ENCODE measurements around the gene DMXL1. TPM values are rescaled to one million over a fixed set of nuclear protein-coding genes. Genes with fewer than 3 reads are reported as not detected.

The DMXL1 gene
- total and polyA plus RNA-seq, 7 donors: 6.7 to 106 (median 50.8) TPM

DNA sequence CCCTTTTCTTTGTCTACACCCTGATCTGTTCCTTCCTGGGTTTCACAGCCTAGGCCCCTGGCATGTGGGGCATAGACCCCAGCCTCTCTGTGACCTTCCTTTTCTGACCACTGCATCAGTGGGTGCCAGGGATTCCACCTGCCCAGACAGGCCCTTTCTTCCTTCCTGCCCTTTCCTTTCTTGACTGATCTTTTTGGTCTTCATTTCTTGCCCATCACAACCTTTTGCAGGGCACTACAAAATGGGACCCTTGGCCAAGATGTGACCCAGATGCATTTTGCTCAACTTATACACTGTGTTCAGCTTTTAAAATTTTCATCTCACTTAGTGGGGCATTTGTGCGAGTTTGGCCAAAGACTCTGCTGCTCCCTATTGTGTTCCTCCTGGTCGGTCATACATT lies 211.7 kb downstream of the DMXL1 start:
- 98 to 99% methylated on average over 2 of the region's 2 CpGs for WGBS, 2 donors
- Histone ChIP-seq H3K4me3 (no peak overlapping the region), H3K4me1 (no peaks in the 10 kb centered on the region), H3K27ac (no peak overlapping the region), H3K36me3 (no peaks in the 10 kb centered on the region), H3K9me3 (no peaks in the 10 kb centered on the region), H3K27me3 (no peaks in the 10 kb centered on the region)
- TF ChIP-seq, protein P1, sequence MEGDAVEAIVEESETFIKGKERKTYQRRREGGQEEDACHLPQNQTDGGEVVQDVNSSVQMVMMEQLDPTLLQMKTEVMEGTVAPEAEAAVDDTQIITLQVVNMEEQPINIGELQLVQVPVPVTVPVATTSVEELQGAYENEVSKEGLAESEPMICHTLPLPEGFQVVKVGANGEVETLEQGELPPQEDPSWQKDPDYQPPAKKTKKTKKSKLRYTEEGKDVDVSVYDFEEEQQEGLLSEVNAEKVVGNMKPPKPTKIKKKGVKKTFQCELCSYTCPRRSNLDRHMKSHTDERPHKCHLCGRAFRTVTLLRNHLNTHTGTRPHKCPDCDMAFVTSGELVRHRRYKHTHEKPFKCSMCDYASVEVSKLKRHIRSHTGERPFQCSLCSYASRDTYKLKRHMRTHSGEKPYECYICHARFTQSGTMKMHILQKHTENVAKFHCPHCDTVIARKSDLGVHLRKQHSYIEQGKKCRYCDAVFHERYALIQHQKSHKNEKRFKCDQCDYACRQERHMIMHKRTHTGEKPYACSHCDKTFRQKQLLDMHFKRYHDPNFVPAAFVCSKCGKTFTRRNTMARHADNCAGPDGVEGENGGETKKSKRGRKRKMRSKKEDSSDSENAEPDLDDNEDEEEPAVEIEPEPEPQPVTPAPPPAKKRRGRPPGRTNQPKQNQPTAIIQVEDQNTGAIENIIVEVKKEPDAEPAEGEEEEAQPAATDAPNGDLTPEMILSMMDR (IDR thresholded peaks at IDR 0.05): no peak
- TF ChIP-seq POLR2A (IDR thresholded peaks at IDR 0.05): no peak
- TF ChIP-seq EP300 (IDR thresholded peaks at IDR 0.05): no peak
- no peak for TF ChIP-seq POLR2AphosphoS5 (IDR thresholded peaks at IDR 0.05)
- DNase-seq: no peak
- intact Hi-C loops (cut with DNase I): no loop called here

DNA sequence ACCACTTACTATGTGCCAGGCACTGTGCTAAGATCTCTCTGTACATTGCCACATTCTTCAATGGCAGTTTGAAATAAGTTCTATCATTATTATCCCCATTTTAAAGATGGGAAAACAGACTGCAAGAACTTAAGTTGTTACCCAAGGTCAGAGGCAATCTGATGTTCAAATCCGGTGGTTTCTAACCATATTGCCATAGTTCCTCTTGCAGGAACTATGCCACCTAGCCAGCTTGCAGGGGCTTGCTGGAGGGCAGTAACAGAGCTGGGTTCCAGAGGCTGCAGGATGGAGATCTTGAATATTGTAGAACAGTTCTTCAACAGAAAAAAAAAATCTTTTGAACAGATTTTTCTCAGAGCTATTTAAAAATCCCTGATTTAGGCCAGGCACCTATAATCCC lies 213.1 kb downstream of the DMXL1 start:
- Histone ChIP-seq H3K27ac (no peak overlapping the region), H3K36me3 (no peaks in the 10 kb centered on the region), H3K4me3 (no peak overlapping the region), H3K27me3 (no peaks in the 10 kb centered on the region), H3K9me3 (no peaks in the 10 kb centered on the region), H3K4me1 (peaks cover 0 to 5% (median 4%) of the 10 kb centered on the region in 4 donors)
- intact Hi-C loops (cut with DNase I): no loop called here
- DNase-seq: no peak
- TF ChIP-seq EP300 (IDR thresholded peaks at IDR 0.05) (no peak), POLR2A (IDR thresholded peaks at IDR 0.05) (no peak), POLR2AphosphoS5 (IDR thresholded peaks at IDR 0.05) (no peak)
- TF ChIP-seq, protein P1 (IDR thresholded peaks at IDR 0.05): no peak
- WGBS, 2 donors: 62 to 78% methylated on average over 1 of the region's 1 CpG

DNA sequence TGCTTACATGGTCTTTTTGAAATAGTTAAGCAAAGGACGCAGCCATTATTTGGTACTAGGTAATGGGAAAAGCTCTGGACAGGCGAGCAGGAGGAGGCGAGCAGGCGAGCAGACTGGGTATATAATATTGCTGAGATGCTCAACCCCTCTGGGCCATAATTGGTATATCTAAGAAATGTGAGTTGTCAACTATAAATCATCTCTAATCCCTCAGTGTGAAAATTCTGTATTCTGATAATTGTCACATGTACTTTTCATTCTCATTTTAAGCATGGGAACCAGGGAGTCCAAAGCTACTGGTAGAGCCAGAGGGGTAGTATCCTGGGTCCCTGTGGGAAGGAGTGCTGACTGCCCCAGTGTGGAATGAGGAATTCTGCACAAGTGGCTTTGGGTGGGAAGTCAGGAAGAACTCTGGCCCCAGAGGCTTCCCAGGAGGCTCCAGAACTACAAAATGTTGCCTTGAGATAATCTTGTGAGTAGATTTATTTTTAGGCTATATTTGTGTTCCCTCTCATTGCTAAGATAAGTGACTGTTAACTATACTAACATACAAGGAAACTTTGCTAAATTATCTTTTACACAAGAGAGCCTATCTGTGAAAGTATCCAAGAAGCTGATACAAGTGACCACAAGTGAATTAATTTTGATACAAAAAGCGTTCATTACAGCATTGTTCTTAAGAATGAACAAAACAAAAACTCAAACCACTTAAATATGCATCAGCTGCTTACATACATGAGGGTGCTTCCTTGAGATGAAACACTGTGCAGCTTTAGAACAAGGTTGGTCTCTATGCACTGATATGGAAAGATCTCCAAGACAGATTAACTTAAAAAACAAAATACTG lies 214.4 kb downstream of the DMXL1 start:
- Histone ChIP-seq H3K9me3 (no peaks in the 10 kb centered on the region), H3K4me1 (peaks cover 0 to 5% (median 4%) of the 10 kb centered on the region in 4 donors), H3K4me3 (no peak overlapping the region), H3K27me3 (no peaks in the 10 kb centered on the region), H3K27ac (no peak overlapping the region), H3K36me3 (no peaks in the 10 kb centered on the region)
- DNase-seq: no peak
- no peak for TF ChIP-seq POLR2AphosphoS5 (IDR thresholded peaks at IDR 0.05)
- no peak for TF ChIP-seq POLR2A (IDR thresholded peaks at IDR 0.05)
- no peak for TF ChIP-seq EP300 (IDR thresholded peaks at IDR 0.05)
- TF ChIP-seq, protein P1 (IDR thresholded peaks at IDR 0.05): no peak
- WGBS, 2 donors: 85 to 87% methylated on average over 5 of the region's 5 CpGs
- intact Hi-C loops (cut with DNase I): no loop called here

DNA sequence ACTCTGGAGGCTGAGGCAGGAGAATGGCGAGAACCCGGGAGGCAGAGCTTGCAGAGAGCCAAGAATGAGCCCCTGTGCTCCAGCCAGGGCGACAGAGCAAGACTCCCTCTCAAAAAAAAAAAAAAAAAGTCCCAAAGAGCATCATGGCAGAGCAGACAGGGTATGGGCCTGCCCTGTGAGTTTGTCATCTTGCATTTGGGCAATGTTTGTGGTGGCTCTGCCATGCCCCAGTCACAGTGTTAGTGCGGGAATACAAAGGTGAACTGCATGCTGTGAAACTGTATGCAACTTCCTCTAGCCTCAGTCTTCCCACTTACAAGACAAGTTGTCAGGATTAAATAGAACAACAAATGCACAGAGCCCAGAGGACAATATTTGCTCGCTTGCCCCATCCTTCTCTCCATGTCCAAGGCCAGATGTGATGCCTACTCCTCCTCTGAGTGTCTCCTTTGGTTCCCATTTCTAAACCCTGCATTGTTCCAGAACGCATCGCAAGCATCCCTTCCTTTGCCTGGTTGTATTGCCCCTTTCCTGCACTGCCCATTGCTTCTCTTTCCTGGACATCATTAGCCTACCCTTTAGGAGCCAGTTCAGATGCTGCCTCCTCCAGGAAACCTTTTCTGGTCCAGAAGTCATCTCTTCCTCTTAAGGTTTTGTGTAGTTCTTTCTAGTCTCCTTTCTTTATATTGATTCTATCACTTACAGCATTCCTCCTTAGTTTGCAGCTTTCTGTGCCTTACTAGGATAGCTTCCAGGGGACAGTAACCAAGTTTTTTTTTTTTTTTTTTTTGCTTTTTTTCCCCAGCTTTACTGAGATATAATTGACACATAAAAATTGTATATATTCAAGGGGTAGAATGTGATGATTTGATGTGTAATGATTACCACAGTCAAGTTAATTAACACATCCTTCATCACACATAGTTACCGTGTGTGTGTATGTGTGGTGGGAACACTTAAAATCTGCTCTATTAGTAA lies 215.9 kb downstream of the DMXL1 start:
- H3K36me3 ChIP-seq: no peaks in the 10 kb centered on the region
- TF ChIP-seq, protein P1 (IDR thresholded peaks at IDR 0.05): no peak
- no peak for TF ChIP-seq EP300 (IDR thresholded peaks at IDR 0.05)
- no peak for TF ChIP-seq POLR2AphosphoS5 (IDR thresholded peaks at IDR 0.05)
- TF ChIP-seq POLR2A (IDR thresholded peaks at IDR 0.05): no peak
- no peak for DNase-seq
- H3K27me3 ChIP-seq: no peaks in the 10 kb centered on the region
- peaks cover 0 to 5% (median 4%) of the 10 kb centered on the region in 4 donors for H3K4me1 ChIP-seq
- no peaks in the 10 kb centered on the region for H3K9me3 ChIP-seq
- H3K27ac ChIP-seq: no peak overlapping the region
- intact Hi-C loops (cut with DNase I): no loop called here
- H3K4me3 ChIP-seq: no peak overlapping the region
- 87 to 95% methylated on average over 8 of the region's 8 CpGs for WGBS, 2 donors
